Measurements from ENCODE around the gene TENM4.

TENM4 gene

GRCh38 chr11:79449040-79449439 is 8.2 kb upstream of the TENM4 start:
- Histone ChIP-seq H3K4me1 (no peaks in the 10 kb centered on the region), H3K36me3 (no peaks in the 10 kb centered on the region), H3K27me3 (no peaks in the 10 kb centered on the region), H3K4me3 (no peak overlapping the region), H3K27ac (no peak overlapping the region), H3K9me3 (no peaks in the 10 kb centered on the region)
- intact Hi-C loops (cut with DNase I; ENCODE audit: low total_unique reads) = no loop called here
- TF ChIP-seq CTCF (IDR thresholded peaks at IDR 0.05) = no peak
- no peak for DNase-seq

GRCh38 chr11:79447038-79447786 is 6.4 kb upstream of the TENM4 start:
- Histone ChIP-seq H3K9me3 (no peaks in the 10 kb centered on the region), H3K36me3 (no peaks in the 10 kb centered on the region), H3K27ac (no peak overlapping the region), H3K27me3 (no peaks in the 10 kb centered on the region), H3K4me1 (no peaks in the 10 kb centered on the region), H3K4me3 (no peak overlapping the region)
- intact Hi-C loops (cut with DNase I; ENCODE audit: low total_unique reads) = no loop called here
- no peak for DNase-seq
- no peak for TF ChIP-seq CTCF (IDR thresholded peaks at IDR 0.05)

- no peak overlapping the region for H3K4me3 ChIP-seq
- peaks cover 0 to 12% (median 9%) of the 10 kb centered on the region in 4 donors for H3K4me1 ChIP-seq
- no peak for TF ChIP-seq CTCF (IDR thresholded peaks at IDR 0.05)
- DNase-seq = no peak
- no peaks in the 10 kb centered on the region for H3K9me3 ChIP-seq
- intact Hi-C loops (cut with DNase I; ENCODE audit: low total_unique reads) = no loop called here
- no peak overlapping the region for H3K27ac ChIP-seq
- H3K36me3 ChIP-seq = no peaks in the 10 kb centered on the region
- H3K27me3 ChIP-seq = no peaks in the 10 kb centered on the region
These were observed 4.1 kb upstream of the TENM4 start for GRCh38 chr11:79444923-79445322.

- H3K9me3 ChIP-seq = no peaks in the 10 kb centered on the region
- TF ChIP-seq CTCF (IDR thresholded peaks at IDR 0.05) = no peak
- H3K27me3 ChIP-seq = no peaks in the 10 kb centered on the region
- peaks cover 0 to 46% (median 31%) of the 10 kb centered on the region in 4 donors for H3K4me1 ChIP-seq
- intact Hi-C loops (cut with DNase I; ENCODE audit: low total_unique reads) = no loop called here
- no peaks in the 10 kb centered on the region for H3K36me3 ChIP-seq
- H3K4me3 ChIP-seq = peak overlapping the region; percentile 67 to 71
- no peak for DNase-seq
- H3K27ac ChIP-seq = peak overlapping the region; percentile 84 to 87
These were observed 638 bp upstream of the TENM4 start for GRCh38 chr11:79441461-79441875.

GRCh38 chr11:79439886-79440570 is 802 bp downstream of the TENM4 start:
- TF ChIP-seq CTCF (IDR thresholded peaks at IDR 0.05) = no peak
- H3K27me3 ChIP-seq = no peaks in the 10 kb centered on the region
- no peaks in the 10 kb centered on the region for H3K9me3 ChIP-seq
- H3K4me1 ChIP-seq = peaks cover 0 to 48% (median 31%) of the 10 kb centered on the region in 4 donors
- peak overlapping the region; percentile 67 to 71 for H3K4me3 ChIP-seq
- peak; percentile 24 to 71 for DNase-seq
- no peaks in the 10 kb centered on the region for H3K36me3 ChIP-seq
- H3K27ac ChIP-seq = peak overlapping the region; percentile 84 to 87
- intact Hi-C loops (cut with DNase I; ENCODE audit: low total_unique reads) = loop anchor here (10.0 kb wide), 1 partner anchor 195 kb away; no protein-coding TSS in a partner anchor
